Neural cell (in vitro differentiated cells): ENCODE results near the gene SLC22A3. TPM values are rescaled to one million over a fixed set of nuclear protein-coding genes. Genes with fewer than 3 reads are reported as not detected.

Experiments
- H2AFZ ChIP-seq: fragments of 200-600, 300-800 bp; sonication (generic), shearing (Covaris generic); 2 replicates; pipeline ENCODE4 v1.6.0; 2014; ENCODE audit warnings: low read depth, mild to moderate bottlenecking, antibody characterized with exemption, low read length, moderate library complexity
- H3F3A ChIP-seq: fragments of 200-600 bp; shearing (Covaris generic); 2 replicates; pipeline ENCODE4 v1.6.1; 2016; ENCODE audit warnings: mild to moderate bottlenecking, moderate library complexity, mixed read lengths, antibody characterized with exemption, low read length; ENCODE audit not compliant: insufficient read depth, poor library complexity, severe bottlenecking
- H3K27ac ChIP-seq: fragments of 200-600, 300-800 bp; sonication (generic), shearing (Covaris generic); 2 replicates; pipeline ENCODE4 v1.5.1; 2014; ENCODE audit warnings: mild to moderate bottlenecking, low read length, moderate library complexity
- H3K27me3 ChIP-seq: fragments of 300-800, 200-600 bp; sonication (generic), shearing (Covaris generic); 2 replicates; pipeline ENCODE4 v1.6.0; 2014; ENCODE audit warnings: mild to moderate bottlenecking, low read depth, low read length, moderate library complexity; ENCODE audit not compliant: insufficient read depth
- H3K36me3 ChIP-seq: fragments of 300-800, 200-600 bp; sonication (generic), shearing (Covaris generic); 2 replicates; pipeline ENCODE4 v1.5.1; 2014; ENCODE audit warnings: mild to moderate bottlenecking, antibody characterized with exemption, low read length, moderate library complexity; ENCODE audit not compliant: insufficient read depth
- H3K4me2 ChIP-seq: fragments of 300-800, 200-600 bp; sonication (generic), shearing (Covaris generic); 2 replicates; pipeline ENCODE4 v1.6.0; 2014; ENCODE audit warnings: mild to moderate bottlenecking, low read length
- H3K4me3 ChIP-seq: fragments of 300-800, 200-600 bp; sonication (generic), shearing (Covaris generic); 2 replicates; pipeline ENCODE4 v1.5.1; 2014; ENCODE audit warnings: mild to moderate bottlenecking, low read length, moderate library complexity
- H3K79me2 ChIP-seq: fragments of 200-600 bp; shearing (Covaris generic); replicated peaks from 2 replicates; pipeline ENCODE4 v1.6.0; 2014; ENCODE audit warnings: mild to moderate bottlenecking, low read length, moderate library complexity; ENCODE audit not compliant: insufficient read depth
- H3K9ac ChIP-seq: fragments of 300-800, 200-600 bp; sonication (generic), shearing (Covaris generic); 2 replicates; pipeline ENCODE4 v1.6.1; 2016; ENCODE audit warnings: mild to moderate bottlenecking, low read length, mixed read lengths
- H3K9me2 ChIP-seq: fragments of 200-600 bp; shearing (Covaris generic); 2 replicates; pipeline ENCODE4 v1.6.1; 2016; ENCODE audit warnings: mild to moderate bottlenecking, low read length, mixed read lengths; ENCODE audit not compliant: insufficient read depth
- H3K9me3 ChIP-seq: fragments of 200-600, 300-800 bp; sonication (generic), shearing (Covaris generic); 2 replicates; pipeline ENCODE4 v1.6.1; 2016; ENCODE audit warnings: mild to moderate bottlenecking, mixed run types, low read length, moderate library complexity, mixed read lengths
- H4K20me1 ChIP-seq: fragments of 200-600 bp; shearing (Covaris generic); 2 replicates; pipeline ENCODE4 v1.6.1; 2016; ENCODE audit warnings: mild to moderate bottlenecking, mixed run types; ENCODE audit not compliant: insufficient read depth
- CTCF ChIP-seq: fragments of 450-650 bp; IDR thresholded peaks from 2 replicates; pipeline ENCODE4 v1.5.1; 2014; ENCODE audit warnings: antibody characterized with exemption, mild to moderate bottlenecking, moderate library complexity; ENCODE audit not compliant: poor library complexity, severe bottlenecking
- EP300 ChIP-seq: fragments of 450-650 bp; conservative IDR thresholded peaks from 2 replicates; pipeline ENCODE4 v1.6.1; 2014; ENCODE audit warnings: antibody characterized with exemption, mild to moderate bottlenecking, moderate library complexity; ENCODE audit not compliant: poor library complexity, severe bottlenecking
- EZH2 ChIP-seq: fragments of 200-600, 300-800 bp; shearing (Covaris generic), sonication (generic); IDR thresholded peaks from 2 replicates; pipeline ENCODE4 v1.6.1; 2014; ENCODE audit warnings: antibody characterized with exemption, low read length, borderline replicate concordance, mild to moderate bottlenecking; ENCODE audit not compliant: insufficient read depth, poor library complexity, severe bottlenecking
- MXI1 ChIP-seq: fragments of 450-650 bp; conservative IDR thresholded peaks from 2 replicates; pipeline ENCODE4 v1.6.1; 2014; ENCODE audit warnings: antibody characterized with exemption, mild to moderate bottlenecking; ENCODE audit not compliant: poor library complexity, severe bottlenecking
- POLR2AphosphoS5 ChIP-seq: IDR thresholded peaks from 2 replicates; pipeline ENCODE4 v1.6.1; 2012
- RAD21 ChIP-seq: fragments of 450-650 bp; conservative IDR thresholded peaks from 2 replicates; pipeline ENCODE4 v1.6.1; 2014; ENCODE audit warnings: antibody characterized with exemption, mild to moderate bottlenecking, moderate library complexity
- REST ChIP-seq: IDR thresholded peaks from 2 replicates; pipeline ENCODE4 v1.6.1; 2012; ENCODE audit warnings: borderline replicate concordance
- SMC3 ChIP-seq: fragments of 450-650 bp; conservative IDR thresholded peaks from 2 replicates; pipeline ENCODE4 v1.6.1; 2014; ENCODE audit warnings: antibody characterized with exemption, mild to moderate bottlenecking, moderate library complexity; ENCODE audit not compliant: poor library complexity
- TAF1 ChIP-seq: IDR thresholded peaks from 2 replicates; pipeline ENCODE4 v1.6.1; 2012; ENCODE audit warnings: low read depth
- polyA plus RNA-seq: library from polyadenylated mRNA; depleted of rRNA; stranded (reverse); fragments of >200 nt; gene quantifications from 2 replicates; pipeline ENCODE4 v1.2.3, GENCODE V29; 2014

SLC22A3 gene
- polyA plus RNA-seq, 1 donor from 2014 or later: not detected

GRCh38 chr6:160386869-160387530 lies 38.8 kb downstream of the SLC22A3 start:
- no peaks in the 10 kb centered on the region for H3K79me2 ChIP-seq
- H3K4me2 ChIP-seq: no peak overlapping the region
- no peaks in the 10 kb centered on the region for H3K27me3 ChIP-seq
- TF ChIP-seq RAD21 (no peak), TAF1 (no peak), MXI1 (no peak), SMC3 (no peak), EP300 (no peak), CTCF (no peak), EZH2 (no peak), POLR2AphosphoS5 (no peak), REST (no peak)
- H3F3A ChIP-seq: no peaks in the 10 kb centered on the region
- no peaks in the 10 kb centered on the region for H3K9me3 ChIP-seq
- H4K20me1 ChIP-seq: no peaks in the 10 kb centered on the region
- no peaks in the 10 kb centered on the region for H3K9me2 ChIP-seq
- no peak overlapping the region for H3K9ac ChIP-seq
- H3K36me3 ChIP-seq: no peaks in the 10 kb centered on the region
- H3K27ac ChIP-seq: no peak overlapping the region
- H3K4me3 ChIP-seq: no peak overlapping the region
- H2AFZ ChIP-seq: no peak overlapping the region

GRCh38 chr6:160387916-160388643 lies 39.9 kb downstream of the SLC22A3 start:
- TF ChIP-seq REST (no peak), EP300 (no peak), TAF1 (no peak), POLR2AphosphoS5 (no peak), CTCF (no peak), SMC3 (no peak), EZH2 (no peak), RAD21 (no peak), MXI1 (no peak)
- no peaks in the 10 kb centered on the region for H3K27me3 ChIP-seq

More at GRCh38 chr6:160387916-160388643, 39.9 kb downstream of the SLC22A3 start:
- no peaks in the 10 kb centered on the region for H3K9me3 ChIP-seq
- no peaks in the 10 kb centered on the region for H3K9me2 ChIP-seq
- no peaks in the 10 kb centered on the region for H3F3A ChIP-seq
- H3K36me3 ChIP-seq: no peaks in the 10 kb centered on the region
- no peak overlapping the region for H3K4me2 ChIP-seq
- H3K9ac ChIP-seq: no peak overlapping the region
- no peak overlapping the region for H3K4me3 ChIP-seq
- H2AFZ ChIP-seq: no peak overlapping the region
- no peaks in the 10 kb centered on the region for H4K20me1 ChIP-seq
- no peaks in the 10 kb centered on the region for H3K79me2 ChIP-seq
- H3K27ac ChIP-seq: no peak overlapping the region
